Measurements from ENCODE around the gene TMEM253. TPM values are rescaled to one million over a fixed set of nuclear protein-coding genes. Genes with fewer than 3 reads are reported as not detected.

TMEM253 gene
- polyA plus RNA-seq, 3 donors, result 0.05 TPM; not detected in 2

DNA sequence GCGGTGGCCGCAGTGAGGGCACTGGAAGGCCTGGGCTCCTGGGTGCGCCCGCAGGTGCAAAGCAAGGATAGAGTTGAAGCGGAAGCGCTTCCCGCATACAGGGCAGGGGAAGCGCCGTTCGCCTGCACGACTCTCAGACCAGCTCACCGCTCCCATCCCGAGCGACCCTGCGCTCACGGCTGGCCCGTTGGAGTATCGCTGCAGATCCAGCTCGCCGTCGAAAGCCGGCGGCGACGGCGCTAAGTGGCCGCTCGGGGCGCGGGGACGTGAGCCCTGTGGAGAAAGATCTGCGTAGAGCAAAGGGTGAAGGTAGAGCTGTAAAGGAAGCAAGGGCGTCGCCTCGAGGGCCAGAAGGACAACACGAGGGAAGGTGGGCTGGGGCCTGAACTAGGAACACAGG is 7.8 kb upstream of the TMEM253 start:
- Mint-ChIP-seq H3K4me3 (no peak overlapping the region), H3K36me3 (peaks cover 19 to 33% of the 10 kb centered on the region in 2 donors), H3K9me3 (peaks cover 0 to 4% (median 0%) of the 10 kb centered on the region in 7 donors), H3K27me3 (ENCODE audit: low read depth in 3 of 3) (peaks cover 4 to 8% (median 6%) of the 10 kb centered on the region in 3 donors), H3K4me1 (peaks cover 16% of the 10 kb centered on the region), H3K27ac (peak overlapping the region in 1 of 7 donors; percentile 9)
- Histone ChIP-seq H3K4me1 (ENCODE audit: control insufficient read depth in 1 of 2, insufficient read depth in 2 of 2, low read length in 2 of 2) (peaks cover 8 to 17% of the 10 kb centered on the region in 2 donors), H3K4me2 (replicated peaks; ENCODE audit: extremely low read depth, low read length, poor library complexity, severe bottlenecking) (no peak overlapping the region), H3K9ac (ENCODE audit: insufficient read depth, low read length, poor library complexity, severe bottlenecking) (no peak overlapping the region), H4K20me1 (ENCODE audit: insufficient read depth, low read length) (peaks cover 8% of the 10 kb centered on the region), H3K27me3 (ENCODE audit: control insufficient read depth in 2 of 2, insufficient read depth in 2 of 2, low read length in 2 of 2) (no peaks in the 10 kb centered on the region), H3K36me3 (replicated peaks in 1 of 2; ENCODE audit: control insufficient read depth in 1 of 2, insufficient read depth in 2 of 2, low read length in 2 of 2) (peaks cover 14 to 35% of the 10 kb centered on the region in 2 donors), H3K79me2 (ENCODE audit: insufficient read depth, low read length) (no peaks in the 10 kb centered on the region), H3K27ac (ENCODE audit: low read depth in 1 of 2, low read length in 2 of 2) (no peak overlapping the region), H3K9me3 (replicated peaks in 1 of 2; ENCODE audit: control insufficient read depth in 1 of 2, insufficient read depth in 1 of 2, low read length in 2 of 2) (no peaks in the 10 kb centered on the region), H3K4me3 (replicated peaks in 1 of 3; ENCODE audit: low read depth in 2 of 3, low read length in 3 of 3) (no peak overlapping the region), H2AFZ (ENCODE audit: insufficient read depth, low read depth, low read length, poor library complexity, severe bottlenecking) (no peak overlapping the region)
- intact Hi-C loops (cut with micrococcal nuclease), result loop anchor here (2.0 to 10.0 kb wide), 3 partner anchors 14 to 408 kb away; partner anchors contain the start of genes ANG (in 1 of the 2) and RNASE4 (in 1 of the 2)
- WGBS (ENCODE audit: insufficient coverage), result 93% methylated on average over 36 of the region's 36 CpGs
- TF ChIP-seq, protein P1, sequence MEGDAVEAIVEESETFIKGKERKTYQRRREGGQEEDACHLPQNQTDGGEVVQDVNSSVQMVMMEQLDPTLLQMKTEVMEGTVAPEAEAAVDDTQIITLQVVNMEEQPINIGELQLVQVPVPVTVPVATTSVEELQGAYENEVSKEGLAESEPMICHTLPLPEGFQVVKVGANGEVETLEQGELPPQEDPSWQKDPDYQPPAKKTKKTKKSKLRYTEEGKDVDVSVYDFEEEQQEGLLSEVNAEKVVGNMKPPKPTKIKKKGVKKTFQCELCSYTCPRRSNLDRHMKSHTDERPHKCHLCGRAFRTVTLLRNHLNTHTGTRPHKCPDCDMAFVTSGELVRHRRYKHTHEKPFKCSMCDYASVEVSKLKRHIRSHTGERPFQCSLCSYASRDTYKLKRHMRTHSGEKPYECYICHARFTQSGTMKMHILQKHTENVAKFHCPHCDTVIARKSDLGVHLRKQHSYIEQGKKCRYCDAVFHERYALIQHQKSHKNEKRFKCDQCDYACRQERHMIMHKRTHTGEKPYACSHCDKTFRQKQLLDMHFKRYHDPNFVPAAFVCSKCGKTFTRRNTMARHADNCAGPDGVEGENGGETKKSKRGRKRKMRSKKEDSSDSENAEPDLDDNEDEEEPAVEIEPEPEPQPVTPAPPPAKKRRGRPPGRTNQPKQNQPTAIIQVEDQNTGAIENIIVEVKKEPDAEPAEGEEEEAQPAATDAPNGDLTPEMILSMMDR (IDR thresholded peaks at IDR 0.05), result no peak
- DNase-seq, result no peak

DNA sequence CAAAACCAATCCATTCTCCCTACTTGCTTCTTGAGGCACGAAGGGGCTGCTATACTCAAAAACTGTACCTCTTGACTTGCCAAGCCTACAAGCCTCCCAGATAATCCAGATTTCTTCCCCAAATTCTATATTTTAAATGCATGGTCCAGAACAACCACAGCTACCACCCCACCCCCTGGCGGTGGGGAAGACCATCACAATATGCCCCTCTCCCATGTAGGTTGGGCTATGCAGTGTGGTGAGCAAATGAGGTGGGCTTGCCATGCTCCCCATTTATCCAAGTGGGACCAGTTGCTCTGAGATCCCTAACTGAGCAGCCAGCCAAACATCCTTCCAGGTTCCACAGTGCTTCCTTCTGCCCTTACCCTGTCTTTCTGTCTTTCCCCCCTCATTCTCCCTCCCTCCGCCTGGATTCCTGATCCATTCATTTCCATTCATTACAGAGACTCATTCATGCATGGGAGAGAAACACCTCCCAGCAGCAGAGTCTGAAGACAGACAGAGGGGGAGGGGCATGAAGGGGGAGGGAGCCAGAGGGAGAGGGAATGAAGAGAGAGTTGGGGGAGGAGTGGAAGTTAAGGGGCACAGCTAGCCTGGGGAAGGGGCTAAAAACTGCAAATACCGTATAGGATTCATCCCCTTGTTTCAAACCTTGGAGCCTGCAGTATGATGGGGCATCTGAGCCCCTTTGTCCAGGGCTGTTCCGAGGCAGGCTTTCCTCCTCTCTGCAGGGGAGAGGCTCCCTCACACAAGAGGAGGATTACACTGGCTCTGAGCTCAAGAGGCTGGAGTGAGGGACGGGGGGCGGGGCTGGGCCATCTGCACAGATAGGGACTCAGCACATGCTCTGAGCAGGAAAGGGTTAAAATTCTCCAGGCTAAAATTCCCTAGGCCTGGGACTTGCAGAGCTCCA is 6.8 kb upstream of the TMEM253 start:
- Mint-ChIP-seq H3K27me3 (ENCODE audit: low read depth in 3 of 3) (peaks cover 4 to 13% (median 10%) of the 10 kb centered on the region in 3 donors), H3K27ac (no peak overlapping the region), H3K4me1 (peaks cover 19% of the 10 kb centered on the region), H3K4me3 (no peak overlapping the region), H3K9me3 (peaks cover 0 to 4% (median 0%) of the 10 kb centered on the region in 7 donors), H3K36me3 (peaks cover 14 to 23% of the 10 kb centered on the region in 2 donors)
- no peak overlapping the region for H2AFZ ChIP-seq (ENCODE audit: insufficient read depth, low read depth, low read length, poor library complexity, severe bottlenecking)
- peaks cover 11 to 20% of the 10 kb centered on the region in 2 donors for H3K4me1 ChIP-seq (ENCODE audit: control insufficient read depth in 1 of 2, insufficient read depth in 2 of 2, low read length in 2 of 2)
- intact Hi-C loops (cut with micrococcal nuclease), result loop anchor here (2.0 to 10.0 kb wide), 3 partner anchors 13 to 409 kb away; partner anchors contain the start of genes ANG (in 1 of the 2) and RNASE4 (in 1 of the 2)
- TF ChIP-seq, protein P1 (IDR thresholded peaks at IDR 0.05), result no peak
- H3K4me3 ChIP-seq (replicated peaks in 1 of 3; ENCODE audit: low read depth in 2 of 3, low read length in 3 of 3), result no peak overlapping the region
- H3K9me3 ChIP-seq (replicated peaks in 1 of 2; ENCODE audit: control insufficient read depth in 1 of 2, insufficient read depth in 1 of 2, low read length in 2 of 2), result no peaks in the 10 kb centered on the region
- H3K4me2 ChIP-seq (replicated peaks; ENCODE audit: extremely low read depth, low read length, poor library complexity, severe bottlenecking), result no peak overlapping the region
- H3K9ac ChIP-seq (ENCODE audit: insufficient read depth, low read length, poor library complexity, severe bottlenecking), result no peak overlapping the region
- no peak for DNase-seq
- no peaks in the 10 kb centered on the region for H3K79me2 ChIP-seq (ENCODE audit: insufficient read depth, low read length)
- peaks cover 9 to 25% of the 10 kb centered on the region in 2 donors for H3K36me3 ChIP-seq (replicated peaks in 1 of 2; ENCODE audit: control insufficient read depth in 1 of 2, insufficient read depth in 2 of 2, low read length in 2 of 2)
- peaks cover 0 to 3% of the 10 kb centered on the region in 2 donors for H3K27me3 ChIP-seq (ENCODE audit: control insufficient read depth in 2 of 2, insufficient read depth in 2 of 2, low read length in 2 of 2)
- no peak overlapping the region for H3K27ac ChIP-seq (ENCODE audit: low read depth in 1 of 2, low read length in 2 of 2)
- peaks cover 6% of the 10 kb centered on the region for H4K20me1 ChIP-seq (ENCODE audit: insufficient read depth, low read length)
- WGBS (ENCODE audit: insufficient coverage), result 94% methylated on average over 2 of the region's 7 CpGs

Measured in CD14-positive monocyte (primary cell).